GM19438 (cell line): Measurements from ENCODE around the gene VGF.
"Not testable (repeated sequence)": the region's sequence is repeated elsewhere in the genome, so short reads cannot be mapped to it uniquely, and the experiment has no call there.

Experiments used
- ATAC-seq: cut with Tn5 transposase; IDR thresholded peaks from one replicate; pipeline ENCODE4 v1.9.1; 2021; ENCODE audit warnings: low read depth; ENCODE audit not compliant: unreplicated experiment

Gene VGF

GRCh38 chr7:101121631-101121990 is 43.8 kb downstream of the VGF start:
- not testable (repeated sequence) for ATAC-seq

- ATAC-seq = no peak
These were observed 45.1 kb downstream of the VGF start for GRCh38 chr7:101120315-101120714.

GRCh38 chr7:101119876-101120275 is 45.5 kb downstream of the VGF start:
- no peak for ATAC-seq

- ATAC-seq = no peak
These were observed 46.5 kb downstream of the VGF start for GRCh38 chr7:101118856-101119255.

- ATAC-seq = no peak
These were observed 48.5 kb downstream of the VGF start for GRCh38 chr7:101116898-101117297.

GRCh38 chr7:101115215-101115614 is 50.2 kb downstream of the VGF start:
- ATAC-seq = no peak

GRCh38 chr7:101114492-101114891 is 50.9 kb downstream of the VGF start:
- no peak for ATAC-seq

GRCh38 chr7:101113836-101114235 is 51.5 kb downstream of the VGF start:
- ATAC-seq = no peak

- ATAC-seq = not testable (repeated sequence)
These were observed 52.2 kb downstream of the VGF start for GRCh38 chr7:101113140-101113539.
